ENCODE results near the gene HM13. TPM values are rescaled to one million over a fixed set of nuclear protein-coding genes. Genes with fewer than 3 reads are reported as not detected.

HM13 gene
- polyA plus RNA-seq, 1 donor (not counting 4 experiments of a cell fraction or from before 2014, with no cell fraction given): 127 TPM

DNA sequence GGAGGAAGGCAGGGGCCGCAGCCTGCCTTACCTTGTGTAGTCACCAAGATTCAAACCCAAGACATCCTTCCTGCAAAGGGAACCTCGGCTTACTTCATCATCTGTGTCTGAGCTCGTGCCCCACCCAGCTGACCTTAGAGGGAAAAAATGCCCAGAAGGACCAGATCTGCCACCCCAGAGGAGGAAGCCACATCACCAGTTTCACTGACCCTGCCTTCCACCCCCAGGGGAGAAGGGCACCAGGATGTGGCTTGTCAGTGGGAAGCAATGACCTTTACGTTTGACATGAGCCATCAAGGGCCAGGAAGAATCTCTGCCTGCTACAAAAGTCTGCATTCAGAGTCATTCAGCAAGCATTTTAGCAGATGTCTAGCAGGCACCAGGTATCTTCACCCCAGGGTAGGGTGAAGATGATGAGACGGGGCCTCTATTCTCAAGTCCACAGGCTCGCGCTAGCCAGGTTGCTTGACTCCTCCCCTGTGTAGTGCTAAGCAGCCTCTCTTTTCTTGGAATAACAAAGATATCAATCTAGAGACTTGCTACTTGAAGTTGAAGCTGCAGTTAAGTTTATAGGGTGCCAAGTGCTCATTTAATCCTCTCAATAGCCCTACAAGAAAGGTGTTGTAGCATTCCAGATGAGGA is 28.1 kb downstream of the HM13 start:
- Histone ChIP-seq H3K79me2 (ENCODE audit: control insufficient read depth, insufficient read depth, low read length) (peaks cover 7% of the 10 kb centered on the region), H3K9me1 (ENCODE audit: control insufficient read depth, extremely low read depth, insufficient read depth, low read length) (no peaks in the 10 kb centered on the region), H3K4me3 (ENCODE audit: control insufficient read depth in 2 of 3, extremely low read depth in 1 of 3, insufficient read depth in 2 of 3, low read depth in 1 of 3, low read length in 3 of 3) (no peak overlapping the region), H3K36me3 (ENCODE audit: control insufficient read depth in 2 of 2, extremely low read depth in 1 of 2, insufficient read depth in 2 of 2, low read length in 2 of 2) (peaks cover 17 to 33% of the 10 kb centered on the region in 2 experiments), H2AFZ (ENCODE audit: control insufficient read depth, low read length) (no peak overlapping the region), H3K9ac (ENCODE audit: control insufficient read depth, extremely low read depth, insufficient read depth, low read length) (no peak overlapping the region), H3K4me2 (ENCODE audit: control insufficient read depth, extremely low read depth, insufficient read depth, low read depth, low read length) (no peak overlapping the region), H3K27me3 (ENCODE audit: control insufficient read depth, extremely low read depth, insufficient read depth, low read length) (no peaks in the 10 kb centered on the region), H3K9me3 (ENCODE audit: control insufficient read depth, low read depth, low read length) (no peaks in the 10 kb centered on the region), H4K20me1 (ENCODE audit: control insufficient read depth, extremely low read depth, insufficient read depth, low read length) (no peaks in the 10 kb centered on the region), H3K27ac (ENCODE audit: control insufficient read depth, insufficient read depth, low read length) (no peak overlapping the region), H3K4me1 (ENCODE audit: control insufficient read depth, extremely low read depth, insufficient read depth, low read length) (peaks cover 11% of the 10 kb centered on the region)
- dilution Hi-C loops (cut with MboI; ENCODE audit: extremely low pct_ligation_motif_present, low sequenced_read_pairs): no loop called here
- TF ChIP-seq, protein P1, sequence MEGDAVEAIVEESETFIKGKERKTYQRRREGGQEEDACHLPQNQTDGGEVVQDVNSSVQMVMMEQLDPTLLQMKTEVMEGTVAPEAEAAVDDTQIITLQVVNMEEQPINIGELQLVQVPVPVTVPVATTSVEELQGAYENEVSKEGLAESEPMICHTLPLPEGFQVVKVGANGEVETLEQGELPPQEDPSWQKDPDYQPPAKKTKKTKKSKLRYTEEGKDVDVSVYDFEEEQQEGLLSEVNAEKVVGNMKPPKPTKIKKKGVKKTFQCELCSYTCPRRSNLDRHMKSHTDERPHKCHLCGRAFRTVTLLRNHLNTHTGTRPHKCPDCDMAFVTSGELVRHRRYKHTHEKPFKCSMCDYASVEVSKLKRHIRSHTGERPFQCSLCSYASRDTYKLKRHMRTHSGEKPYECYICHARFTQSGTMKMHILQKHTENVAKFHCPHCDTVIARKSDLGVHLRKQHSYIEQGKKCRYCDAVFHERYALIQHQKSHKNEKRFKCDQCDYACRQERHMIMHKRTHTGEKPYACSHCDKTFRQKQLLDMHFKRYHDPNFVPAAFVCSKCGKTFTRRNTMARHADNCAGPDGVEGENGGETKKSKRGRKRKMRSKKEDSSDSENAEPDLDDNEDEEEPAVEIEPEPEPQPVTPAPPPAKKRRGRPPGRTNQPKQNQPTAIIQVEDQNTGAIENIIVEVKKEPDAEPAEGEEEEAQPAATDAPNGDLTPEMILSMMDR (optimal IDR thresholded peaks at IDR 0.05 in 1 of 3, IDR thresholded peaks at IDR 0.05 in 1 of 3, conservative IDR thresholded peaks at IDR 0.05 in 1 of 3; ENCODE audit: extremely low read depth in 1 of 3, insufficient read depth in 2 of 3, low read length in 3 of 3): no peak
- no peak for TF ChIP-seq EZH2 (IDR thresholded peaks at IDR 0.05; ENCODE audit: low read length)
- FAIRE-seq: no peak
- DNase-seq (ENCODE audit: low read depth, low spot score): no peak

DNA sequence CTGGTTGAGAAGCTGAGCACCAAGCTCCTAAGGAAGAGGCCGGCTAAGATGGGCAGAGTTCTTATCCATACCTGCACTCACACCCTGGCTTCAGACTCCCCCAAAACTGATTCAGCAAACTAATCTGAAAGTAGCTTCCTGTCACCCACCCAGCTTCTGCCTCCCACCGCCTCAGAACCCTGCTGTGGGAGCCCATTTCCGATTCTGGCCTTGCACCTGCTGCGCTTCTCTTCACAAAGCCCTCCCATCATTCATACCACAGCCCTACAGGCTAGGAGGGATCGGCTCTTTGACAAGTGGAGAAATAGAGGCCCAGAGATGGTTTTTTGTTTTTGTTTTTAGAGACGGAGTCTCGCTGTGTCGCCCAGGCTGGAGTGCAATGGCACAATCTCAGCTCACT is 28.7 kb downstream of the HM13 start:
- H3K9me1 ChIP-seq (ENCODE audit: control insufficient read depth, extremely low read depth, insufficient read depth, low read length): no peaks in the 10 kb centered on the region
- no peak overlapping the region for H3K4me2 ChIP-seq (ENCODE audit: control insufficient read depth, extremely low read depth, insufficient read depth, low read depth, low read length)
- peaks cover 13% of the 10 kb centered on the region for H3K79me2 ChIP-seq (ENCODE audit: control insufficient read depth, insufficient read depth, low read length)
- peaks cover 17 to 32% of the 10 kb centered on the region in 2 experiments for H3K36me3 ChIP-seq (ENCODE audit: control insufficient read depth in 2 of 2, extremely low read depth in 1 of 2, insufficient read depth in 2 of 2, low read length in 2 of 2)
- no peaks in the 10 kb centered on the region for H3K27me3 ChIP-seq (ENCODE audit: control insufficient read depth, extremely low read depth, insufficient read depth, low read length)
- FAIRE-seq (no peak), DNase-seq (ENCODE audit: low read depth, low spot score) (no peak)
- no peak overlapping the region for H2AFZ ChIP-seq (ENCODE audit: control insufficient read depth, low read length)
- H4K20me1 ChIP-seq (ENCODE audit: control insufficient read depth, extremely low read depth, insufficient read depth, low read length): no peaks in the 10 kb centered on the region
- peaks cover 11% of the 10 kb centered on the region for H3K4me1 ChIP-seq (ENCODE audit: control insufficient read depth, extremely low read depth, insufficient read depth, low read length)
- no peak overlapping the region for H3K9ac ChIP-seq (ENCODE audit: control insufficient read depth, extremely low read depth, insufficient read depth, low read length)
- no peak overlapping the region for H3K4me3 ChIP-seq (ENCODE audit: control insufficient read depth in 2 of 3, extremely low read depth in 1 of 3, insufficient read depth in 2 of 3, low read depth in 1 of 3, low read length in 3 of 3)
- dilution Hi-C loops (cut with MboI; ENCODE audit: extremely low pct_ligation_motif_present, low sequenced_read_pairs): no loop called here
- no peak overlapping the region for H3K27ac ChIP-seq (ENCODE audit: control insufficient read depth, insufficient read depth, low read length)
- no peak for TF ChIP-seq EZH2 (IDR thresholded peaks at IDR 0.05; ENCODE audit: low read length)
- TF ChIP-seq, protein P1 (optimal IDR thresholded peaks at IDR 0.05 in 1 of 3, IDR thresholded peaks at IDR 0.05 in 1 of 3, conservative IDR thresholded peaks at IDR 0.05 in 1 of 3; ENCODE audit: extremely low read depth in 1 of 3, insufficient read depth in 2 of 3, low read length in 3 of 3): no peak
- H3K9me3 ChIP-seq (ENCODE audit: control insufficient read depth, low read depth, low read length): no peaks in the 10 kb centered on the region
